Measurements from ENCODE around the gene PLEKHD1. TPM values are rescaled to one million over a fixed set of nuclear protein-coding genes. Genes with fewer than 3 reads are reported as not detected.

The PLEKHD1 gene
- total RNA-seq, 1 experiment from 2014 or later: 1.0 TPM

DNA sequence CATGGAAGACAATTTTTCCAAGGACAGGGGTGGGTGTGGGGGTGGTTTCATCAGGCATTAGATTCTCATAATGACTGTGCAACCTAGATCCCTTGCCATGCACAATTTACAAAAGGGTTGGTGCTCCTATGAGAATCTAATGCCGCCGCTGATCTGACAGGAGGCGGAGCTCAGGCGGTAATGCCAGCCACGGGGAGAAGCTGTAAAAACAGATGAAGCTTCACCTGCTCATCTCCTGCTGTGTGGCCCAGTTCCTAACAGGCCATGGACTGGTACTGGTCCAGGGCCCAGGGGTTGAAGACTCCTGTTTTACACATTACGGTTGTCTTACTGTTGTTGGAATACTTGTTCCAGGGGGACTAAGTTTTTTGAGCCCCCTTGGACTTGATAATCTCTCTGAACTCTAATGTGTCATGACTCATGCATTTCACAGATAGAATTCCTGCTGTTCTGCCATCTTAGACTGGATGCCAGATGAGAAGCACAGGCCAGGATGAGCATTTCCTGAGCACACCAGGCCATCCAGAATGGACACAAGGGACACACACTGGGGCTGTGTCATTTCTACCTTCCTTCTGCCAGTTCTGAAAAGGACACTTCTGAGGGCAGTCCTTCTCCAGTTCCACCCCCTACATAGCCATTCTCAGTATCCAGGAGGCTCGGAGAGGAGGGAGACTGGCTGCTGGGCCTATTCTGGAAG is 5.8 kb downstream of the PLEKHD1 start (continued):
- TF ChIP-seq ZBTB21 (CRISPR knock-in tag; IDR thresholded peaks at IDR 0.05; ENCODE audit: borderline replicate concordance): no peak
- TF ChIP-seq AR (CRISPR knock-in tag; IDR thresholded peaks at IDR 0.05): no peak

GRCh38 chr14:69491193-69491592 is 6.7 kb downstream of the PLEKHD1 start:
- TF ChIP-seq FOXP1 (CRISPR knock-in tag; IDR thresholded peaks at IDR 0.05; ENCODE audit: borderline replicate concordance): no peak
- no peak for TF ChIP-seq OVOL2 (CRISPR knock-in tag; IDR thresholded peaks at IDR 0.05; ENCODE audit: borderline replicate concordance)
- TF ChIP-seq, protein P1, sequence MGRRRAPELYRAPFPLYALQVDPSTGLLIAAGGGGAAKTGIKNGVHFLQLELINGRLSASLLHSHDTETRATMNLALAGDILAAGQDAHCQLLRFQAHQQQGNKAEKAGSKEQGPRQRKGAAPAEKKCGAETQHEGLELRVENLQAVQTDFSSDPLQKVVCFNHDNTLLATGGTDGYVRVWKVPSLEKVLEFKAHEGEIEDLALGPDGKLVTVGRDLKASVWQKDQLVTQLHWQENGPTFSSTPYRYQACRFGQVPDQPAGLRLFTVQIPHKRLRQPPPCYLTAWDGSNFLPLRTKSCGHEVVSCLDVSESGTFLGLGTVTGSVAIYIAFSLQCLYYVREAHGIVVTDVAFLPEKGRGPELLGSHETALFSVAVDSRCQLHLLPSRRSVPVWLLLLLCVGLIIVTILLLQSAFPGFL (CRISPR knock-in tag; IDR thresholded peaks at IDR 0.05; ENCODE audit: borderline replicate concordance): no peak
- TF ChIP-seq AR (CRISPR knock-in tag; IDR thresholded peaks at IDR 0.05): no peak
- TF ChIP-seq GABPB1 (CRISPR knock-in tag; IDR thresholded peaks at IDR 0.05): no peak
- H3K36me3 Mint-ChIP-seq: no peaks in the 10 kb centered on the region
- H3K4me1 Mint-ChIP-seq: peaks cover 11% of the 10 kb centered on the region
- no peaks in the 10 kb centered on the region for H3K9me3 Mint-ChIP-seq
- DNase-seq (ENCODE audit: low spot score): no peak
- H3K27me3 Mint-ChIP-seq (ENCODE audit: low read depth): peaks cover 11% of the 10 kb centered on the region
- CTCF ChIA-PET: interaction anchor here (2.6 kb wide), 1 partner anchor 12 kb away, joined by 20 read pairs; no protein-coding TSS in a partner anchor
- H3K4me3 Mint-ChIP-seq: no peak overlapping the region
- no peak overlapping the region for H3K27ac Mint-ChIP-seq
- ATAC-seq: no peak
- POLR2A ChIA-PET: no interaction called here

DNA sequence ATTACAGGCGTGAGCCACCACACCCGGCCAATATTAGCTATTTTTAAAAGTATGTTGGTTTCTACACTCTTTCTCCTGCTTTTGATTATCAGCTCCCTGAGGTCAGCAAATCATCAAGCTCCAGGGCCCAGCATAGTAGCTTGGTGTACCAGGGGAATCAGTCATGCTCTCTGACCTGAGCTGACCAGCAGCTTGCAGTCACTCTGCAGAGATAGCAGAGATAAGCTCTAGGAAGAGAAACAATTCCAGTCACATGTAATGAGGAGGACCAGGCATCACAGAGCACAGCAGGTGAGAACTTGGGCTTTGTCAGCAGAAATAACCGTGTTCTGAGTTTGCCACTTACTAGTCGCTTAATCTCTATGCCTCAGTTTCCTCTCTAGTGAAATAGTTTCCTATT is 8.5 kb downstream of the PLEKHD1 start:
- CTCF ChIA-PET: interaction anchor here (0.6 to 2.6 kb wide), 6 partner anchors 9 to 82 kb away, joined by 4 to 20 read pairs (median 6); partner anchors contain the start of genes CCDC177 and PLEKHD1
- H3K27ac Mint-ChIP-seq: no peak overlapping the region
- H3K36me3 Mint-ChIP-seq: no peaks in the 10 kb centered on the region
- H3K4me1 Mint-ChIP-seq: peaks cover under 1% of the 10 kb centered on the region; the same call in 1 of the 2 replicates
- no peak for ATAC-seq
- POLR2A ChIA-PET: no interaction called here
- H3K4me3 Mint-ChIP-seq: no peak overlapping the region
- DNase-seq (ENCODE audit: low spot score): no peak
- H3K27me3 Mint-ChIP-seq (ENCODE audit: low read depth): no peaks in the 10 kb centered on the region; the same call in 1 of the 2 replicates
- no peaks in the 10 kb centered on the region for H3K9me3 Mint-ChIP-seq
- TF ChIP-seq USF2 (CRISPR knock-in tag; IDR thresholded peaks at IDR 0.05) (no peak), FOXK1 (CRISPR knock-in tag; IDR thresholded peaks at IDR 0.05) (no peak), NFE2L1 (CRISPR knock-in tag; IDR thresholded peaks at IDR 0.05) (no peak), AFF4 (CRISPR knock-in tag; IDR thresholded peaks at IDR 0.05; ENCODE audit: borderline replicate concordance) (no peak), STAT6 (CRISPR knock-in tag; conservative IDR thresholded peaks at IDR 0.05; ENCODE audit: low read depth) (no peak)
- TF ChIP-seq, protein P2, sequence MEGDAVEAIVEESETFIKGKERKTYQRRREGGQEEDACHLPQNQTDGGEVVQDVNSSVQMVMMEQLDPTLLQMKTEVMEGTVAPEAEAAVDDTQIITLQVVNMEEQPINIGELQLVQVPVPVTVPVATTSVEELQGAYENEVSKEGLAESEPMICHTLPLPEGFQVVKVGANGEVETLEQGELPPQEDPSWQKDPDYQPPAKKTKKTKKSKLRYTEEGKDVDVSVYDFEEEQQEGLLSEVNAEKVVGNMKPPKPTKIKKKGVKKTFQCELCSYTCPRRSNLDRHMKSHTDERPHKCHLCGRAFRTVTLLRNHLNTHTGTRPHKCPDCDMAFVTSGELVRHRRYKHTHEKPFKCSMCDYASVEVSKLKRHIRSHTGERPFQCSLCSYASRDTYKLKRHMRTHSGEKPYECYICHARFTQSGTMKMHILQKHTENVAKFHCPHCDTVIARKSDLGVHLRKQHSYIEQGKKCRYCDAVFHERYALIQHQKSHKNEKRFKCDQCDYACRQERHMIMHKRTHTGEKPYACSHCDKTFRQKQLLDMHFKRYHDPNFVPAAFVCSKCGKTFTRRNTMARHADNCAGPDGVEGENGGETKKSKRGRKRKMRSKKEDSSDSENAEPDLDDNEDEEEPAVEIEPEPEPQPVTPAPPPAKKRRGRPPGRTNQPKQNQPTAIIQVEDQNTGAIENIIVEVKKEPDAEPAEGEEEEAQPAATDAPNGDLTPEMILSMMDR (IDR thresholded peaks at IDR 0.05): no peak
